HCT116 (cell line): ENCODE measurements around the gene ZBED2. TPM values are rescaled to one million over a fixed set of nuclear protein-coding genes. Genes with fewer than 3 reads are reported as not detected.

Source experiments
- ATAC-seq: fragments of 200-7000 bp; cut with Tn5 transposase; 2 replicates; pipeline ENCODE4 v1.9.1; 2020; ENCODE audit warnings: mild to moderate bottlenecking, moderate library complexity
- BruUV-seq: library from RNA; stranded (reverse); fragments of 400-500 nt; replicated peaks from 2 replicates; lab custom pipeline; 2021; lab: Mats Ljungman, UMichigan
- CTCF ChIA-PET: fragments of 300-600 bp; sonication (Branson Sonifier 250); formaldehyde crosslinking; loops from one replicate; lab custom pipeline; 2021; ENCODE audit warnings: antibody characterized with exemption; lab: Charles Lee
- POLR2A ChIA-PET: fragments of 300-600, 350-600 bp; sonication (Branson Sonifier 250); formaldehyde crosslinking; loops from one replicate; lab custom pipeline; 2021; ENCODE audit warnings: antibody characterized with exemption; lab: Charles Lee
- RAD21 ChIA-PET, 2 experiments: fragments of 300-600 bp; sonication (Branson Sonifier 250); formaldehyde crosslinking; loops; one replicate each; lab custom pipeline; 2023; ENCODE audit warnings: low total read pairs in 2 of 2; ENCODE audit not compliant: uncharacterized antibody in 2 of 2, unreplicated experiment in 2 of 2, low non-redundant PET in 1 of 2; lab: Charles Lee
- DNase-seq: peaks from one replicate; pipeline ENCODE4 v3.0.0-alpha.2; 2010; ENCODE audit warnings: low read depth, low spot score
- H2AFZ ChIP-seq: fragments of 200-600 bp; shearing (Covaris generic), sonication (generic); 2 replicates; pipeline ENCODE4 v1.6.1; 2017; ENCODE audit warnings: low read depth, mixed run types, mixed read lengths, antibody characterized with exemption, low read length; ENCODE audit not compliant: poor library complexity, severe bottlenecking
- H3K27ac ChIP-seq: 2 replicates; pipeline ENCODE4 v1.5.1; 2012; ENCODE audit warnings: low read depth, low read length
- H3K27me3 ChIP-seq: fragments of 200-600 bp; sonication (generic); 2 replicates; pipeline ENCODE4 v1.6.1; 2016; ENCODE audit warnings: mixed run types, low read length, mixed read lengths; ENCODE audit not compliant: insufficient read depth
- H3K36me3 ChIP-seq, 2 experiments: fragments of 200-500 bp in 1 of 2; fragments of 200-600 bp in 1 of 2; sonication (Bioruptor generic) in 1 of 2; sonication (generic) in 1 of 2; 2 replicates each; pipeline versions ENCODE4 v1.5.1 to v1.6.1; 2014 to 2016; ENCODE audit warnings: low read length in 2 of 2, inconsistent platforms in 1 of 2, mixed read lengths in 1 of 2, mixed run types in 1 of 2; ENCODE audit not compliant: insufficient read depth in 2 of 2, control insufficient read depth in 1 of 2
- H3K4me1 ChIP-seq, 2 experiments: fragments of 200-600 bp in 1 of 2; sonication (generic) in 1 of 2; 2 replicates each; pipeline versions ENCODE4 v1.5.1 to v1.6.1; 2012 to 2017; ENCODE audit warnings: low read length in 2 of 2, inconsistent platforms in 1 of 2, mild to moderate bottlenecking in 1 of 2, mixed read lengths in 1 of 2, mixed run types in 1 of 2, moderate library complexity in 1 of 2; ENCODE audit not compliant: insufficient read depth in 2 of 2, control insufficient read depth in 1 of 2
- H3K4me2 ChIP-seq: fragments of 200-600 bp; sonication (generic); 2 replicates; pipeline ENCODE4 v1.6.1; 2017; ENCODE audit warnings: mixed run types, low read length, mixed read lengths
- H3K4me3 ChIP-seq, 2 experiments: fragments of 200-600 bp in 1 of 2; sonication (generic) in 1 of 2; replicated peaks in 1 of 2; 2 replicates each; pipeline ENCODE4 v1.5.1; 2011 to 2016; ENCODE audit warnings: low read length in 2 of 2, control low read depth in 1 of 2, low read depth in 1 of 2, mild to moderate bottlenecking in 1 of 2, mixed read lengths in 1 of 2, mixed run types in 1 of 2
- H3K79me2 ChIP-seq: fragments of 200-600 bp; sonication (generic); 2 replicates; pipeline ENCODE4 v1.6.1; 2017; ENCODE audit warnings: mild to moderate bottlenecking, mixed run types, low read length, moderate library complexity, mixed read lengths; ENCODE audit not compliant: insufficient read depth
- H3K9ac ChIP-seq: fragments of 200-600 bp; sonication (generic); 2 replicates; pipeline ENCODE4 v1.6.1; 2016; ENCODE audit warnings: low read length, mixed read lengths
- H3K9me2 ChIP-seq: fragments of 200-600 bp; sonication (generic), shearing (Covaris generic); 2 replicates; pipeline ENCODE4 v1.6.1; 2017; ENCODE audit warnings: mixed run types, mild to moderate bottlenecking, moderate library complexity; ENCODE audit not compliant: insufficient read depth
- H3K9me3 ChIP-seq, 2 experiments: fragments of 200-500 bp in 1 of 2; fragments of 200-600 bp in 1 of 2; sonication (Bioruptor generic) in 1 of 2; sonication (generic) in 1 of 2; 2 replicates each; pipeline ENCODE4 v1.6.1; 2014 to 2017; ENCODE audit warnings: low read length in 2 of 2, mixed read lengths in 2 of 2, inconsistent platforms in 1 of 2, low read depth in 1 of 2, mild to moderate bottlenecking in 1 of 2, mixed run types in 1 of 2, moderate library complexity in 1 of 2; ENCODE audit not compliant: control insufficient read depth in 1 of 2, insufficient read depth in 1 of 2
- H4K20me1 ChIP-seq: fragments of 200-600 bp; sonication (generic), shearing (Covaris generic); 2 replicates; pipeline ENCODE4 v1.6.1; 2017; ENCODE audit warnings: mixed run types, mild to moderate bottlenecking, moderate library complexity; ENCODE audit not compliant: insufficient read depth
- CBX3 ChIP-seq: IDR thresholded peaks from 2 replicates; pipeline ENCODE4 v1.6.1; 2012; ENCODE audit warnings: low read depth
- ELF1 ChIP-seq: IDR thresholded peaks from 2 replicates; pipeline ENCODE4 v1.6.1; 2012; ENCODE audit warnings: low read depth, borderline replicate concordance
- FOSL1 ChIP-seq: IDR thresholded peaks from 2 replicates; pipeline ENCODE4 v1.6.1; 2012; ENCODE audit warnings: low read depth
- JUND ChIP-seq: IDR thresholded peaks from 2 replicates; pipeline ENCODE4 v1.6.1; 2012
- POLR2A ChIP-seq: IDR thresholded peaks from 2 replicates; pipeline ENCODE4 v1.7.0; 2011; ENCODE audit warnings: borderline replicate concordance; ENCODE audit not compliant: insufficient read depth, insufficient read length; ENCODE audit errors: extremely low read depth
- RAD21 ChIP-seq: IDR thresholded peaks from 2 replicates; pipeline ENCODE4 v1.6.1; 2012; ENCODE audit warnings: low read depth, mild to moderate bottlenecking
- SRF ChIP-seq: IDR thresholded peaks from 2 replicates; pipeline ENCODE4 v1.6.1; 2012; ENCODE audit warnings: low read depth
- ZFX ChIP-seq: fragments of 450-650 bp; IDR thresholded peaks from 2 replicates; pipeline ENCODE4 v1.6.1; 2017
- intact Hi-C: fragments of 100-400 bp; cut with micrococcal nuclease; formaldehyde crosslinking; loops from 2 replicates; pipeline ENCODE4 v1.10.0; 2022
- total RNA-seq: library from RNA; stranded (reverse); gene quantifications from one replicate; pipeline ENCODE4 v1.2.1, GENCODE V29; 2021; ENCODE audit not compliant: unreplicated experiment
- TF ChIP-seq, protein P1 (sequence below), 3 experiments: fragments of 200-600 bp in 1 of 3; sonication (generic) in 1 of 3; IDR thresholded peaks in 2 of 3; conservative IDR thresholded peaks in 1 of 3; 2 replicates each; pipeline ENCODE4 v1.5.1; 2012 to 2017; ENCODE audit warnings: low read depth in 2 of 3, low read length in 2 of 3, antibody characterized with exemption in 1 of 3, borderline replicate concordance in 1 of 3, control low read depth in 1 of 3, mild to moderate bottlenecking in 1 of 3, mixed read lengths in 1 of 3, mixed run types in 1 of 3, moderate library complexity in 1 of 3; ENCODE audit not compliant: insufficient read depth in 1 of 3

Gene ZBED2
- total RNA-seq, 1 experiment from 2014 or later, result 16.1 TPM

DNA sequence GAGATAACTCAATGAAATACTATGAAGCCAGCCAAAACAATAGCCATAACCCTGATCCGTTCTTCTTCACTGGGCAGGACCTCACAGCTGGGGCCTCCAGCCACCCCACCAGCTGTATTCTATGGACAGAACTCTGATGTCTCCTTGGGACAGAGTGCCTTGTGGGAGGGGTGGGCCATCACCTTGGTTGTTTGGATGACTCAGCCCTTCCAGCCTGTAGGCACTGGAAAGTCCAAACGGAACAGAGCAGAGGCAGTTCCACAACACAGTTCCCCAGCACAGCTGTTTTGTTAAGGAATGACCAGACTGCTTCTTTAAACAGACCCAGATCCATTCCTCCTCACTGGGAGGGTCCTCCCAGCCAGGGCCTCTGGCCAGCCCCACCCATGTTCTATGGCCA is 31.9 kb upstream of the ZBED2 start:
- ChIA-PET RAD21 (no interaction called here), POLR2A (no interaction called here), CTCF (no interaction called here)
- intact Hi-C loops, result no loop called here
- Histone ChIP-seq H3K36me3 (no peaks in the 10 kb centered on the region), H3K4me3 (no peak overlapping the region), H2AFZ (no peak overlapping the region), H3K79me2 (no peaks in the 10 kb centered on the region), H3K9me2 (no peaks in the 10 kb centered on the region), H3K27me3 (no peaks in the 10 kb centered on the region), H4K20me1 (no peaks in the 10 kb centered on the region), H3K4me2 (0 out of 2 replicates have a peak overlapping the region, but pooled peaks have one; percentile 18), H3K9ac (no peak overlapping the region), H3K4me1 (peaks cover 0 to 8% of the 10 kb centered on the region in 2 experiments; a peak in 2 of 4 replicates), H3K9me3 (no peaks in the 10 kb centered on the region), H3K27ac (no peak overlapping the region)
- TF ChIP-seq CBX3 (no peak), FOSL1 (no peak), JUND (0 out of 2 replicates have a peak, but pooled peaks have one; percentile 20), ELF1 (no peak)
- ATAC-seq, result peak; percentile 53
- DNase-seq, result no peak
- BruUV-seq, result no TSS peak

DNA sequence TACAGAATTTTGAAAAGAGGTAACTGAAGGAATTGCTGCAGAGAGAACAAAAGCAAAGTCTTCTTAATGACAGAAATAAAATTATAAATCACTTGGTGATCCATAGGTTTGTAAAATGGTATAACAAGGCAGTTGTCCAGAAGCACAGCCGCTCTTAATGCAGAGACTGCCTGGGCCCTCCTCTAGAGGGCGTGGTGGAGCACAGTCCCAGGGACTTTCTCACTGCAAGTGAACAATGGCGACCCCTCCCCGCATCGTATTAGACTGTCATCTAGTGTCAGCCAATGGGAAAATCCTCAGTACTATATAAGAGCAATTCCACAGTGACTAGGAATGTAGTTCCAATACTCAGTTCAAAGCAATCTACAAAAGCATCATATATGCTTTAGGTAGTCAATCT is 26.4 kb upstream of the ZBED2 start:
- H3K9me3 ChIP-seq, result peaks cover 0 to 14% of the 10 kb centered on the region in 2 experiments; a peak in 1 of 4 replicates
- H3K27me3 ChIP-seq, result no peaks in the 10 kb centered on the region
- ChIA-PET RAD21 (no interaction called here), POLR2A (no interaction called here), CTCF (interaction anchor here (0.7 kb wide), 2 partner anchors 11 kb away, joined by 3 to 4 read pairs; no protein-coding TSS in a partner anchor)
- ATAC-seq, result peak; percentile 93
- no peaks in the 10 kb centered on the region for H3K79me2 ChIP-seq
- TF ChIP-seq RAD21 (peak; percentile 51), POLR2A (no peak), CBX3 (0 out of 2 replicates have a peak, but pooled peaks have one; percentile 31), ZFX (no peak), SRF (no peak)
- TF ChIP-seq, protein P1, sequence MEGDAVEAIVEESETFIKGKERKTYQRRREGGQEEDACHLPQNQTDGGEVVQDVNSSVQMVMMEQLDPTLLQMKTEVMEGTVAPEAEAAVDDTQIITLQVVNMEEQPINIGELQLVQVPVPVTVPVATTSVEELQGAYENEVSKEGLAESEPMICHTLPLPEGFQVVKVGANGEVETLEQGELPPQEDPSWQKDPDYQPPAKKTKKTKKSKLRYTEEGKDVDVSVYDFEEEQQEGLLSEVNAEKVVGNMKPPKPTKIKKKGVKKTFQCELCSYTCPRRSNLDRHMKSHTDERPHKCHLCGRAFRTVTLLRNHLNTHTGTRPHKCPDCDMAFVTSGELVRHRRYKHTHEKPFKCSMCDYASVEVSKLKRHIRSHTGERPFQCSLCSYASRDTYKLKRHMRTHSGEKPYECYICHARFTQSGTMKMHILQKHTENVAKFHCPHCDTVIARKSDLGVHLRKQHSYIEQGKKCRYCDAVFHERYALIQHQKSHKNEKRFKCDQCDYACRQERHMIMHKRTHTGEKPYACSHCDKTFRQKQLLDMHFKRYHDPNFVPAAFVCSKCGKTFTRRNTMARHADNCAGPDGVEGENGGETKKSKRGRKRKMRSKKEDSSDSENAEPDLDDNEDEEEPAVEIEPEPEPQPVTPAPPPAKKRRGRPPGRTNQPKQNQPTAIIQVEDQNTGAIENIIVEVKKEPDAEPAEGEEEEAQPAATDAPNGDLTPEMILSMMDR (IDR thresholded peaks at IDR 0.05 in 2 of 3, conservative IDR thresholded peaks at IDR 0.05 in 1 of 3; ENCODE audit: borderline replicate concordance in 1 of 3, insufficient read depth in 1 of 3, low read depth in 2 of 3, low read length in 2 of 3), result peak; percentile 77 to 80 (median 80)
- H3K9ac ChIP-seq, result no peak overlapping the region
- no peaks in the 10 kb centered on the region for H4K20me1 ChIP-seq
- intact Hi-C loops, result no loop called here
- H3K9me2 ChIP-seq, result no peaks in the 10 kb centered on the region
- no peaks in the 10 kb centered on the region for H3K36me3 ChIP-seq
- H3K4me3 ChIP-seq, result no peak overlapping the region
- peak overlapping the region; percentile 87 for H2AFZ ChIP-seq
- H3K27ac ChIP-seq, result no peak overlapping the region
- H3K4me1 ChIP-seq, result peaks cover 0 to 20% of the 10 kb centered on the region in 2 experiments; a peak in 2 of 4 replicates
- peak; percentile 45 for DNase-seq
- no peak overlapping the region for H3K4me2 ChIP-seq
- no TSS peak for BruUV-seq
